A549 (cell line): ENCODE data around the gene COX5B.
"Not testable (repeated sequence)": the region's sequence is repeated elsewhere in the genome, so short reads cannot be mapped to it uniquely, and the experiment has no call there.

ENCODE experiments used
- EP300 ChIP-seq, 2 experiments: fragments of >200 bp; sonication (Bioruptor Twin); formaldehyde crosslinking; IDR thresholded peaks; 2 replicates in 1 of 2; 3 replicates in 1 of 2; pipeline ENCODE4 v1.6.1; 2016 to 2017
- MYC ChIP-seq: IDR thresholded peaks from 2 replicates; pipeline ENCODE4 v1.6.1; 2012; ENCODE audit warnings: mild to moderate bottlenecking, inconsistent platforms, low read length, improper control_type of control experiment, borderline replicate concordance
- RAD21 ChIP-seq, 2 experiments: fragments of >200 bp in 1 of 2; sonication (Bioruptor Twin) in 1 of 2; formaldehyde crosslinking in 1 of 2; IDR thresholded peaks in 1 of 2; conservative IDR thresholded peaks in 1 of 2; 2 replicates in 1 of 2; 3 replicates in 1 of 2; pipeline ENCODE4 v1.6.1; 2012 to 2018; ENCODE audit warnings: inconsistent platforms in 1 of 2
- RFX5 ChIP-seq: fragments of 450-650 bp; IDR thresholded peaks from 2 replicates; pipeline ENCODE4 v1.7.1; 2014; ENCODE audit warnings: antibody characterized with exemption, mild to moderate bottlenecking, moderate library complexity
- RNF2 ChIP-seq: fragments of 200-600 bp; sonication (generic); IDR thresholded peaks from 2 replicates; pipeline ENCODE4 v1.6.1; 2016; ENCODE audit warnings: low read depth, mild to moderate bottlenecking, antibody characterized with exemption, moderate library complexity, borderline replicate concordance
- TF ChIP-seq, protein P1 (sequence below): fragments of >200 bp; sonication (Bioruptor Twin); formaldehyde crosslinking; IDR thresholded peaks from 3 replicates; pipeline ENCODE4 v1.5.1; 2016
- TF ChIP-seq, protein P2 (sequence below): fragments of 200-600 bp; sonication (generic); IDR thresholded peaks from 2 replicates; pipeline ENCODE4 v1.6.1; 2016; ENCODE audit warnings: antibody characterized with exemption, mild to moderate bottlenecking, moderate library complexity

- TF ChIP-seq MYC; RFX5; RAD21 (conservative IDR thresholded peaks at IDR 0.05 in 1 of 2, IDR thresholded peaks at IDR 0.05 in 1 of 2); EP300 (IDR thresholded peaks at IDR 0.05); RNF2: not testable (repeated sequence)
- TF ChIP-seq, protein P1, sequence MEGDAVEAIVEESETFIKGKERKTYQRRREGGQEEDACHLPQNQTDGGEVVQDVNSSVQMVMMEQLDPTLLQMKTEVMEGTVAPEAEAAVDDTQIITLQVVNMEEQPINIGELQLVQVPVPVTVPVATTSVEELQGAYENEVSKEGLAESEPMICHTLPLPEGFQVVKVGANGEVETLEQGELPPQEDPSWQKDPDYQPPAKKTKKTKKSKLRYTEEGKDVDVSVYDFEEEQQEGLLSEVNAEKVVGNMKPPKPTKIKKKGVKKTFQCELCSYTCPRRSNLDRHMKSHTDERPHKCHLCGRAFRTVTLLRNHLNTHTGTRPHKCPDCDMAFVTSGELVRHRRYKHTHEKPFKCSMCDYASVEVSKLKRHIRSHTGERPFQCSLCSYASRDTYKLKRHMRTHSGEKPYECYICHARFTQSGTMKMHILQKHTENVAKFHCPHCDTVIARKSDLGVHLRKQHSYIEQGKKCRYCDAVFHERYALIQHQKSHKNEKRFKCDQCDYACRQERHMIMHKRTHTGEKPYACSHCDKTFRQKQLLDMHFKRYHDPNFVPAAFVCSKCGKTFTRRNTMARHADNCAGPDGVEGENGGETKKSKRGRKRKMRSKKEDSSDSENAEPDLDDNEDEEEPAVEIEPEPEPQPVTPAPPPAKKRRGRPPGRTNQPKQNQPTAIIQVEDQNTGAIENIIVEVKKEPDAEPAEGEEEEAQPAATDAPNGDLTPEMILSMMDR: not testable (repeated sequence)
- TF ChIP-seq, protein P2, sequence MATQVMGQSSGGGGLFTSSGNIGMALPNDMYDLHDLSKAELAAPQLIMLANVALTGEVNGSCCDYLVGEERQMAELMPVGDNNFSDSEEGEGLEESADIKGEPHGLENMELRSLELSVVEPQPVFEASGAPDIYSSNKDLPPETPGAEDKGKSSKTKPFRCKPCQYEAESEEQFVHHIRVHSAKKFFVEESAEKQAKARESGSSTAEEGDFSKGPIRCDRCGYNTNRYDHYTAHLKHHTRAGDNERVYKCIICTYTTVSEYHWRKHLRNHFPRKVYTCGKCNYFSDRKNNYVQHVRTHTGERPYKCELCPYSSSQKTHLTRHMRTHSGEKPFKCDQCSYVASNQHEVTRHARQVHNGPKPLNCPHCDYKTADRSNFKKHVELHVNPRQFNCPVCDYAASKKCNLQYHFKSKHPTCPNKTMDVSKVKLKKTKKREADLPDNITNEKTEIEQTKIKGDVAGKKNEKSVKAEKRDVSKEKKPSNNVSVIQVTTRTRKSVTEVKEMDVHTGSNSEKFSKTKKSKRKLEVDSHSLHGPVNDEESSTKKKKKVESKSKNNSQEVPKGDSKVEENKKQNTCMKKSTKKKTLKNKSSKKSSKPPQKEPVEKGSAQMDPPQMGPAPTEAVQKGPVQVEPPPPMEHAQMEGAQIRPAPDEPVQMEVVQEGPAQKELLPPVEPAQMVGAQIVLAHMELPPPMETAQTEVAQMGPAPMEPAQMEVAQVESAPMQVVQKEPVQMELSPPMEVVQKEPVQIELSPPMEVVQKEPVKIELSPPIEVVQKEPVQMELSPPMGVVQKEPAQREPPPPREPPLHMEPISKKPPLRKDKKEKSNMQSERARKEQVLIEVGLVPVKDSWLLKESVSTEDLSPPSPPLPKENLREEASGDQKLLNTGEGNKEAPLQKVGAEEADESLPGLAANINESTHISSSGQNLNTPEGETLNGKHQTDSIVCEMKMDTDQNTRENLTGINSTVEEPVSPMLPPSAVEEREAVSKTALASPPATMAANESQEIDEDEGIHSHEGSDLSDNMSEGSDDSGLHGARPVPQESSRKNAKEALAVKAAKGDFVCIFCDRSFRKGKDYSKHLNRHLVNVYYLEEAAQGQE: not testable (repeated sequence)
Measured at GRCh38 chr2:97605524-97606339, 40.1 kb upstream of the COX5B start.
